GM19328 (cell line): Measurements from ENCODE around the gene NFASC.

Experiments
- ATAC-seq: cut with Tn5 transposase; IDR thresholded peaks from one replicate; pipeline ENCODE4 v1.9.1; 2021; ENCODE audit warnings: mild to moderate bottlenecking, moderate library complexity; ENCODE audit not compliant: unreplicated experiment

The NFASC gene

GRCh38 chr1:204887846-204888245 is 17.2 kb downstream of the NFASC start:
- ATAC-seq = no peak

- ATAC-seq = no peak
These were observed 17.6 kb downstream of the NFASC start for GRCh38 chr1:204888294-204888693.

- no peak for ATAC-seq
These were observed 19.2 kb downstream of the NFASC start for GRCh38 chr1:204889681-204890383.

- no peak for ATAC-seq
These were observed 21.2 kb downstream of the NFASC start for GRCh38 chr1:204891860-204892259.

- ATAC-seq = no peak
These were observed 23.4 kb downstream of the NFASC start for GRCh38 chr1:204894031-204894430.

GRCh38 chr1:204894606-204895005 is 23.9 kb downstream of the NFASC start:
- ATAC-seq = no peak

GRCh38 chr1:204896023-204896422 is 25.4 kb downstream of the NFASC start:
- no peak for ATAC-seq

GRCh38 chr1:204896787-204897469 is 26.3 kb downstream of the NFASC start:
- ATAC-seq = no peak

- no peak for ATAC-seq
These were observed 30.1 kb downstream of the NFASC start for GRCh38 chr1:204900721-204901120.

GRCh38 chr1:204902671-204903070 is 32.0 kb downstream of the NFASC start:
- no peak for ATAC-seq

GRCh38 chr1:204904228-204904810 is 33.7 kb downstream of the NFASC start:
- ATAC-seq = no peak

GRCh38 chr1:204909109-204909508 is 38.4 kb downstream of the NFASC start:
- no peak for ATAC-seq

- no peak for ATAC-seq
These were observed 45.3 kb downstream of the NFASC start for GRCh38 chr1:204915861-204916495.

- no peak for ATAC-seq
These were observed 47.1 kb downstream of the NFASC start for GRCh38 chr1:204917802-204918201.

GRCh38 chr1:204920511-204920910 is 49.8 kb downstream of the NFASC start:
- no peak for ATAC-seq

GRCh38 chr1:204920967-204921366 is 50.3 kb downstream of the NFASC start:
- ATAC-seq = no peak

- no peak for ATAC-seq
These were observed 51.3 kb downstream of the NFASC start for GRCh38 chr1:204921855-204922516.

- no peak for ATAC-seq
These were observed 52.5 kb downstream of the NFASC start for GRCh38 chr1:204923201-204923600.

- ATAC-seq = no peak
These were observed 53.0 kb downstream of the NFASC start for GRCh38 chr1:204923626-204924012.

- ATAC-seq = no peak
These were observed 53.5 kb downstream of the NFASC start for GRCh38 chr1:204924013-204924759.

- ATAC-seq = no peak
These were observed 55.0 kb downstream of the NFASC start for GRCh38 chr1:204925701-204926100.
